ENCODE measurements around the gene ADARB2.
"Not testable (repeated sequence)": the region's sequence is repeated elsewhere in the genome, so short reads cannot be mapped to it uniquely, and the experiment has no call there.

Gene ADARB2

DNA sequence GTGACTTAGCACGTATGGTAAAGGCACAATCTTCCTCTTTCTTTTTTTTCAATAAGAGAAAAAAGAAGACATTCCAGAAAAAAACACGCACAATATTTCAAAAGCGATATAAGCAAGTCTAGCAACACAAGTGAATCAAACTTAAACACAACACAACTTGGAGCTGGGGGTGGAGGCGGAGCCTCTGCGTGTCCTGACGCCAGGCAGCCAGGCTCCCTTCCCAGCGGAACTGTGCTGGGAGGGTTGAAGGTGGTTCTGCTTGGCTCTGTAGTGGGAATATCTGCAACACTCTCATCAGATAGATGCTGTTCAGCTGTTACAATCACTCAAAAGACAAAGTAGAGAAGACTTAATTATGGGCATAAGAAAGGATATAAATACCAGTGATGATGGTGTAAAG is 469.8 kb downstream of the ADARB2 start:
- no peak for DNase-seq

- no peak for DNase-seq
Measured at GRCh38 chr10:1267148-1267547, 470.2 kb downstream of the ADARB2 start.

GRCh38 chr10:1266033-1266802 is 471.1 kb downstream of the ADARB2 start:
- DNase-seq = no peak

GRCh38 chr10:1264001-1264400 is 473.3 kb downstream of the ADARB2 start:
- no peak for DNase-seq

DNA sequence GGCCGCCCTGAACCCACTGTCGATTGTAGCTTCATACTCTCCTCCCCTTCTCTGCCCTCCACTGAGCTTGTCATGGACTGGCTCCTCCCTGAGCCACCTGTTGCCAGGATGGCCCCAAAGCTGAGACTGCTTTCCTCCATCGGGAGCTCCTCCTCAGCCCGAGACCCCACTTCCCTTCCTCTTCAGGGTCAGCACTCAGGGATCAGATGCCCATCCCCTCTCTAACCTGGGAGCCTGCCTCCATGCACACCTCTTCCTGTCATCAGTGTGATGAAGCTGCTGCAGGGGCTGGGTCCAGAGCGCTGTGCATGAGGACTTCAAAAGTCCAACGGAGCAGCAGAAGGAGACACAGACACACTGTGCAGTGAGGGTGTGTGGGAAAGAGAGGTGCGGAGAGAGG is 480.1 kb downstream of the ADARB2 start:
- no peak for DNase-seq

GRCh38 chr10:1256432-1256725 is 480.9 kb downstream of the ADARB2 start:
- no peak for DNase-seq

- no peak for DNase-seq
Measured at GRCh38 chr10:1255600-1256431, 481.5 kb downstream of the ADARB2 start.

DNA sequence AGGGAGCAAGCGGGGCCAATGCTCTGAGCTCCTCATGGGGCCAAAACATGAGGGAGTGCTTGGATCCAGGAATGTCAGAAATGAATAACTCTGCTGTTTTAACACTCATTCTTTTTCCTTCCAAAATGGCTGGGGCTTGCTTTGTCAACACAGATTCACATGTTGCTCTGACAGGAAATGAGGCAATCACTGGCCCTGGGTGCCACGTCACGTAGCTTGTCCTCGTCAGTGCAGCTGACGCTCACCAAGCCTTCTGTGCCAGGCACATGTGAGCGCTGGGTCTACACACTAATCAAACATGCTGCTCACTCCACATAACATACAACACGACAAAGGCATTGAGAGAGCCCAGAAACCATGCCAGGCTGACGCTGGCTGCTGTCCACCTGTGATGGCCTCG is 482.2 kb downstream of the ADARB2 start:
- DNase-seq = peak in 1 of 6 experiments; percentile 8

GRCh38 chr10:1253523-1254353 is 483.6 kb downstream of the ADARB2 start:
- peak in 1 of 6 experiments; percentile 19 for DNase-seq

- no peak for DNase-seq
Measured at GRCh38 chr10:1251769-1252168, 485.6 kb downstream of the ADARB2 start.

GRCh38 chr10:1249142-1249920 is 488.0 kb downstream of the ADARB2 start:
- no peak for DNase-seq

- not testable (repeated sequence) for DNase-seq
Measured at GRCh38 chr10:1248262-1248630, 489.1 kb downstream of the ADARB2 start.

DNA sequence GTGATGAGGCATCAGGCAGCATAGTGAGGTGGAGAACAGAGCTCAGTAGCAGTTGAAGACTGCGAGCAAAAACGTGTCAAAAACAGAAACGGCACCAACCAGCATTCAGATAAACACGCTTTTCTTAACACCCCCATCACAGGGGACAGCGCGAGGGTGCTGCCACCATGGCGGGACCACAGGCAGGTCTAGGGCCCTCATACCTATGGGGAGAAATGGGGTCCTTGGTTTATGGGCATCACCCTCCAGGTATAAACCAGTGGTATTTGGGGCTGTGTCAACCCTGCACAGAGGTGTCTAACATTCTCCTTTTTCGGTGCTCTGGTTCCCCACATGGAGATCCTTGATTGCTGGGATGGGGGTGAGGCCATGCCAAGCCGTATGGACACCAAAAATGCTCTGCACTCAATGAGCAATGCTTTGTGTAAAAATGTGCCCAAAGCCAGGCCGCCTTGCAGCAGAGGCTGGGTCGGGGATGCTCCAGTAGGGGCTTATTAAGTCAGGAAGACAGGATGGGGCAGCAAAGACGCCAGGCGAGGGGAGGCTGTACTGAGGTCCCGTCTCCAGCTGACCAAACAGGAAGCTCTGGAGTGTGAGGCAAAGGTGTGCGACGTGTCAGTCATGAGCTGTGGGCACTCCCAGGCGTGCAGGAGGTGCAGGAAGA is 489.6 kb downstream of the ADARB2 start:
- no peak for DNase-seq

DNA sequence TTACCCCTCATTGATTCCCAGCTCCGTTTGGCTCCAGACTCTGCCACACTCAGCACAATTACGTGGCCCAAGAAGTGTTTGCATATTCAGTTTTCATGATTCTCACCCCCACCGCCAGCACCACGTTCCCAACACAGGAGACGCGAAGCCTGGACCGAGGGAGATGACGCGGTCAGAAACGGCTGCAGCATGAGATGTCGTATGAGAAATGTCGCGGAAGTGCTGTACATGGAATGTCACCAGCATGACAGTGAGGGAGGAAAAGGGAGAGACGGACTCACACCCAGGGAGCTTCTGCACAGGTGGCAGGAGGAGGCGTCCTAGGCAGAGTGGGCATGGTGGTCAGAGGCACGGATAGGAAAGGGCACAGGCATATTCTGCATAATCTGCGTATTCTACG is 492.8 kb downstream of the ADARB2 start:
- no peak for DNase-seq

- DNase-seq = no peak
Measured at GRCh38 chr10:1243486-1244234, 493.7 kb downstream of the ADARB2 start.

DNA sequence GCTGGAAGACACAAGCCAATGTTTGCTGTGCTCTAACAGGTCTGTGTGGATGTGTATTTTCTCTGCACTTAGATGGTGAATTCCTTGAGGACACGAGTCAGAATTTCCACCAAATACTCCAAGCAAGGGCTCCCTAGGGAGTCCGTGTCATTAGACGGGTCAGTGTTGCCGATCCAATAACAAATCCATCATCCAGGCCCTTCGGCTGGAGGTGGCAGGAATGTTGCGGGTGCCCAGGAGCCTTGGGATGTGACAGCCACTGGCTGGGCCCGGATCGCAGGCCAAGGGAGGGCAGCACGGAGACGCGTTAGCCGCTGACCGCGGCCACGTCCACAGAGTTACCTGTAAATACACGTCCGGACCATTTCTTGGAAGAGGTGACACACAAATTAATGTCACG is 494.4 kb downstream of the ADARB2 start:
- DNase-seq = no peak

GRCh38 chr10:1241973-1242935 is 495.1 kb downstream of the ADARB2 start:
- no peak for DNase-seq

GRCh38 chr10:1241322-1241890 is 495.9 kb downstream of the ADARB2 start:
- no peak for DNase-seq

GRCh38 chr10:1240341-1240775 is 497.0 kb downstream of the ADARB2 start:
- peak in 3 of 6 experiments; percentile 39 to 65 (median 43) for DNase-seq

GRCh38 chr10:1233031-1233430 is 504.3 kb downstream of the ADARB2 start:
- DNase-seq = no peak

Measured in stimulated activated naive CD4-positive, alpha-beta T cell (primary cell).